Bronchial epithelial cell (primary cell): ENCODE results near the gene TSC22D3. TPM values are rescaled to one million over a fixed set of nuclear protein-coding genes. Genes with fewer than 3 reads are reported as not detected.

Experiments used
- DNase-seq: peaks from one replicate; pipeline ENCODE4 v3.0.0-alpha.2; 2010; ENCODE audit warnings: low read depth
- FAIRE-seq: peaks from 2 replicates; lab custom pipeline; 2011; peaks lifted over from hg19 to GRCh38; lab: Jason Lieb, UNC
- H3K27me3 ChIP-seq: 2 replicates; pipeline ENCODE4 v1.5.1; 2011; ENCODE audit warnings: low read length; ENCODE audit not compliant: control insufficient read depth, insufficient read depth
- H3K36me3 ChIP-seq: 2 replicates; pipeline ENCODE4 v1.5.1; 2011; ENCODE audit warnings: low read length; ENCODE audit not compliant: control insufficient read depth, insufficient read depth
- H3K4me3 ChIP-seq: 2 replicates; pipeline ENCODE4 v1.5.1; 2011; ENCODE audit warnings: mild to moderate bottlenecking, low read depth, low read length, control low read depth
- total RNA-seq: library from RNA; depleted of rRNA; stranded (reverse); fragments of >200 nt; gene quantifications from 2 replicates; pipeline ENCODE4 v1.2.1, GENCODE V29; 2014
- TF ChIP-seq, protein P1 (sequence below): IDR thresholded peaks from 2 replicates; pipeline ENCODE4 v1.5.1; 2011; ENCODE audit warnings: mild to moderate bottlenecking, moderate library complexity, low read length, control low read depth, inconsistent platforms; ENCODE audit not compliant: insufficient read depth, severe bottlenecking

Gene TSC22D3
- total RNA-seq, 1 donor from 2014 or later = 83.5 TPM

DNA sequence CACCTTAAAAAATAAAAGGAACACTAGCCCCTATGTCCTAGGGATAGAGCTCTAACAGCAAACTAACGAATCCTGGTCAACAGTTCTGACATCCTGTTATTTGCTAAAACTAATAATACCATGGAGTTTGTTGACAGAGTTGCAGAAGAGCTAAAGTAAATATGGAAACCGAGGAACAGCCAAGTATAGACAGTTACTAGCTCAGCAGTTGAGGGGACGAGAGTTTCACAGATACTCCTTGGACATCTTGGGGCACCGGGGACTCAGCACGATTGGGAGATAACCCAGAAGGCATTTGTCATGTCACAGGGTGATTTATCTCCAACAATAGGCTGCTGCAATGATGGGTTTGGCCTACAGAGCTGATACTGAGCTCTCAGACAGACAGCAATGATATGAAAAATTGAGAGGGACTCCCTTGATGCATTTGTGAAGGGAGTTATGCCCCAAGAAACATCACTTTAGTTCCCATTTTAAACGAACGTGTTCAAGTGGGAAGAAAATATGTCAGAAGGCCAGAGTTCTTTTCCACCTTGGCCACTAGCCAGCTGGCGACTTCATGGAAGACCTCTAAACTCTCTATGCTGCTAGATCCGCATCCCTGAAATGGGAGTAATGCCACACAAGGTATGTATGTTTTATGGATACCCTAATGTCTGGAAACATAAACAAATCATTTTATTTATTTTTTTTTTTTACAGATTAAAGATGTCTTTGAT is 48.6 kb downstream of the TSC22D3 start:
- H3K4me3 ChIP-seq = no peak overlapping the region
- no peaks in the 10 kb centered on the region for H3K27me3 ChIP-seq
- FAIRE-seq (no peak), DNase-seq (no peak)
- TF ChIP-seq, protein P1, sequence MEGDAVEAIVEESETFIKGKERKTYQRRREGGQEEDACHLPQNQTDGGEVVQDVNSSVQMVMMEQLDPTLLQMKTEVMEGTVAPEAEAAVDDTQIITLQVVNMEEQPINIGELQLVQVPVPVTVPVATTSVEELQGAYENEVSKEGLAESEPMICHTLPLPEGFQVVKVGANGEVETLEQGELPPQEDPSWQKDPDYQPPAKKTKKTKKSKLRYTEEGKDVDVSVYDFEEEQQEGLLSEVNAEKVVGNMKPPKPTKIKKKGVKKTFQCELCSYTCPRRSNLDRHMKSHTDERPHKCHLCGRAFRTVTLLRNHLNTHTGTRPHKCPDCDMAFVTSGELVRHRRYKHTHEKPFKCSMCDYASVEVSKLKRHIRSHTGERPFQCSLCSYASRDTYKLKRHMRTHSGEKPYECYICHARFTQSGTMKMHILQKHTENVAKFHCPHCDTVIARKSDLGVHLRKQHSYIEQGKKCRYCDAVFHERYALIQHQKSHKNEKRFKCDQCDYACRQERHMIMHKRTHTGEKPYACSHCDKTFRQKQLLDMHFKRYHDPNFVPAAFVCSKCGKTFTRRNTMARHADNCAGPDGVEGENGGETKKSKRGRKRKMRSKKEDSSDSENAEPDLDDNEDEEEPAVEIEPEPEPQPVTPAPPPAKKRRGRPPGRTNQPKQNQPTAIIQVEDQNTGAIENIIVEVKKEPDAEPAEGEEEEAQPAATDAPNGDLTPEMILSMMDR = no peak
- H3K36me3 ChIP-seq = no peaks in the 10 kb centered on the region

DNA sequence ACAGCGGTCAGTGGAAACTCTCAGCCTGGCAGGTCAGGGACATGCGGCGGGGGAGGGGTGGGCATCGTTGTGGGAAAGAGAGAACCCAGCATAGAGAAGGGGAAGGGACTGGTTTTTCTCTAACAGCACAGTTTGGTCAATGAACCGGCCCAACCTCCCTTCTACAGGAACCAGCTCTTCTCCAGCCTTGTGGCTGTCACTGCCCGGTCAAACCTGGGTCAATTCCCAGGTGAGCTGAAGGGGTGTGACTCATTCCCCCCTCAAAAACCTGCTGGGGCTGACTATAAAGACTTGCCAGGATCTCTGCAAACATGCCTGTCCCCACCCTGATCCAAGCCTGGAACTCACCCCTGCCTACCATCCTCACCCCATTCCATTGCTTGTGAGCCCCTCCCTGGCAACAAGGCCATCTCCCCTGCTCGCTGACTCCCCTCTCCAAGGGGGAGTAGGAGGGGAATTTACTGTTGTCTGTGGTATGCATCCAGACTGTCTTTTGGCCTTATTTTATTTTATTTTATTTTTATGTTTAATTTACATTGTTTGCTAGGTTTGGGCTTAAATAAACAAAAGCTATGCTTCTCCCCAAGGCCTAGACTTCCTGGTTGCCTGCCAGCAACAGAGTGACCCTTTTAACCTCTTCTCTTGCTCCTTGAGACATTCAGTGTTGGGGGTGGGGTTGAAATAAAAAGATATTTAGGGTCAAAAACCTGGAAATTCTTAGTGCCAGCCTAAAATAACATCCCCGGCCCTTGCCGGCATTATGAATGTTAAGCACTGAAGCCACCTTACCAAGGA is 49.6 kb downstream of the TSC22D3 start:
- FAIRE-seq = no peak
- Histone ChIP-seq H3K36me3 (no peaks in the 10 kb centered on the region), H3K27me3 (no peaks in the 10 kb centered on the region), H3K4me3 (no peak overlapping the region)
- peak; percentile 56 for DNase-seq
- TF ChIP-seq, protein P1 = no peak

DNA sequence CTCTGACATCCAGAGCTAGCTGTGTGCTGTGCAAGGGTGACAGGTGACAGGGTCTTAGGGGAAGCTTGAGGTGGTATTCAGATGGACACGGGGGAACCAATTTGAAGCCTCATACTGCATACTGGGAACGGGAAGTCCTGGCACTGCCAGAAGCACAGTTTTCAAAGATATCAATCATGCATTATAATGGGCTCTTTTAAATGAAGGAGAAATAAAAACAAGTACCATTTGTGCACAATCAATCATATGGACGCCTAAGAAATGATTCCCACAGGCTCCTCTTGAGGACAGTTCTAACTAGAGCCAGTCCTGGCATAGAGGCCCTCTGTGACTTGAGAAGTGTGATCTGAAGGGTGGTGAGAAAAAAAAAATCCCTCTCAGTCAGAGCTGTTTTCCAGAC is 50.9 kb downstream of the TSC22D3 start:
- TF ChIP-seq, protein P1 = no peak
- no peak for DNase-seq
- FAIRE-seq = no peak
- Histone ChIP-seq H3K4me3 (no peak overlapping the region), H3K27me3 (no peaks in the 10 kb centered on the region), H3K36me3 (no peaks in the 10 kb centered on the region)

DNA sequence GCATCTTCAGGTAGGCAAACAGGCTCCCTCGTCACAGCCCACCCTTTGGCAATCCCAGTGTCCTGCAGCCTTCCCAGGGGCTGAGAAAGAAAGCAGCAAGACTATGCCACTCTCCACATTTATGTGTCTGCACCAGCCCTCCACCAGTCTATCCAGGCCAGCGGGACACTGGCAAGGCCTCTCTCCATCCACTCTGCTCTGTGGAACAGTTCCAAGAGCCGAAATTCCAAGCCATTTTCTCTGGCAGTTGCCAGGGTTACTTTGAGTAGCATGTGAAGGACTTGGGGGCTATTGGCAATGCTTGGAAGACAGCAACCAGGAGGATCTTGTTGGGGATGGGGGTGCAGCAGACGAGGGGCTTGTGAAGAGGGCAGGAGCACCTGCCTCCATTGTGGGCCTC is 52.1 kb downstream of the TSC22D3 start:
- Histone ChIP-seq H3K36me3 (no peaks in the 10 kb centered on the region), H3K27me3 (no peaks in the 10 kb centered on the region), H3K4me3 (no peak overlapping the region)
- no peak for DNase-seq
- no peak for FAIRE-seq
- TF ChIP-seq, protein P1 = no peak

DNA sequence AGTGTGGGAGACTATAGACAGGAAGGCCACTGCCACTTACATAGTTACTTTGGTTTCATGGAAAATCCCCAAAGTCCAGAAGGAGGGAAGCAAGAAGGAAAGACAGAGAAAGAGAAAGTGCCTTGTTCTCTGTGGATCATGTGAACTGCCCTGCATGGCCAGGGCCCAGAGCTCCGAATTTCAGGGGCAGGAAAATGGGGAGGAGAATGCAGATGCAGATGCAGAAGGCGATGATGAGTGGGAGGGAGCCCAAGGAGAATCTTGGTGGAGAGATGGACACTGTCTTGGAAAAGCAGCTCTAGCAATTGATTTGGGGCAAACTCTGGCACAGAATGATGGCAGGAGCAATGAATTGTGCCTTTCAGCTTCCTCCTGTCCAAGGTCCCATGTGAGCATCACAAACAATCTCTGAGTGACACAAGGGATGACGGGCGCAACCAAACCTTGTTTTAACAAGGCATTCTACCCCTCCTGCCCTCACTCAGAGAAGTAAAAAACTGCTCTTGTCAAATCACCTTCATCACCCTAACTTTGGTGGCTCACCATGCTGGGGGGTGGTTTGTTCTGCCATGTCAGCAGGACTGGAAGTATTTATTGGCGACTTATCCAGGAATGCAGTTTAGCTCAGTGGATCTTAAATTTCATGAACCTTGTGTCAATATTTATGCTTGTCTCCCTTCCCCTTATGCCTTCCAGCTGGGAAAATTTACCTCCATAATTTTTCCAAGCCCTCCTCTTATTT is 53.5 kb downstream of the TSC22D3 start:
- DNase-seq = no peak

More for the DNA sequence above, 53.5 kb downstream of the TSC22D3 start:
- no peak overlapping the region for H3K4me3 ChIP-seq
- TF ChIP-seq, protein P1 = no peak
- no peak for FAIRE-seq
- H3K27me3 ChIP-seq = no peaks in the 10 kb centered on the region
- H3K36me3 ChIP-seq = no peaks in the 10 kb centered on the region
